Measurements from ENCODE around the gene ALDH5A1. TPM values are rescaled to one million over a fixed set of nuclear protein-coding genes. Genes with fewer than 3 reads are reported as not detected.

The ALDH5A1 gene
- total RNA-seq, 1 experiment from 2014 or later, result 19.1 TPM

DNA sequence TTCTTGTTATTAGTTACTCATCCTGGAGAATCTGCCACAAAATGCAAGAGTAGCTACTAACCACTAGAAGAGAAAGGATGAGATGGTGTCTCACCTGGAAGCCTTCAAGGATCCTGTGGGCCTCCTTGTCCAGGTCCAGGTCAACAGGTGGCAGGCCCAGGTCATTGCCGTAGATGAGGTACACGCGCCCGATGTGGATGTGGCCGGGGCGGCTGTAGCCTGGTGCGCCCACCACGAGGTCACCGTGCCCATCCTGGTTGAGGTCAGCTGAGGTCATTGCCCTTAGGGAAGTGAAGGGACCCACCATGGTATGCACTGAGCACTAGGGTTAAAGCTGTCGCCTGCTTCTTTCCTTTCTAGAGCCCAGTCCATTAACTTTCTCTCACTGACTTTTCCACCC is 40.8 kb upstream of the ALDH5A1 start:
- Histone ChIP-seq H4K20me1 (ENCODE audit: insufficient read depth) (no peaks in the 10 kb centered on the region), H3K9me2 (ENCODE audit: insufficient read depth) (no peaks in the 10 kb centered on the region), H3K4me3 (no peak overlapping the region), H3K36me3 (ENCODE audit: low read depth) (no peaks in the 10 kb centered on the region), H2AFZ (no peak overlapping the region), H3K27me3 (ENCODE audit: insufficient read depth, low read depth) (no peaks in the 10 kb centered on the region), H3F3A (ENCODE audit: insufficient read depth, low read depth) (peaks cover 17% of the 10 kb centered on the region; the same call in 1 of the 2 replicates), H3K79me2 (ENCODE audit: low read depth) (no peaks in the 10 kb centered on the region), H3K9me3 (ENCODE audit: insufficient read depth, low read depth) (no peaks in the 10 kb centered on the region), H3K27ac (no peak overlapping the region), H3K4me1 (replicated peaks; ENCODE audit: insufficient read depth) (peaks cover 33% of the 10 kb centered on the region), H3K4me2 (no peak overlapping the region)
- BruUV-seq (replicated peaks), result no TSS peak
- ChIA-PET CTCF (interaction anchor here (0.6 kb wide), 1 partner anchor 92 kb away, joined by 4 read pairs; no protein-coding TSS in a partner anchor), POLR2A (ENCODE audit: unreplicated experiment) (no interaction called here)
- TF ChIP-seq, protein P1, sequence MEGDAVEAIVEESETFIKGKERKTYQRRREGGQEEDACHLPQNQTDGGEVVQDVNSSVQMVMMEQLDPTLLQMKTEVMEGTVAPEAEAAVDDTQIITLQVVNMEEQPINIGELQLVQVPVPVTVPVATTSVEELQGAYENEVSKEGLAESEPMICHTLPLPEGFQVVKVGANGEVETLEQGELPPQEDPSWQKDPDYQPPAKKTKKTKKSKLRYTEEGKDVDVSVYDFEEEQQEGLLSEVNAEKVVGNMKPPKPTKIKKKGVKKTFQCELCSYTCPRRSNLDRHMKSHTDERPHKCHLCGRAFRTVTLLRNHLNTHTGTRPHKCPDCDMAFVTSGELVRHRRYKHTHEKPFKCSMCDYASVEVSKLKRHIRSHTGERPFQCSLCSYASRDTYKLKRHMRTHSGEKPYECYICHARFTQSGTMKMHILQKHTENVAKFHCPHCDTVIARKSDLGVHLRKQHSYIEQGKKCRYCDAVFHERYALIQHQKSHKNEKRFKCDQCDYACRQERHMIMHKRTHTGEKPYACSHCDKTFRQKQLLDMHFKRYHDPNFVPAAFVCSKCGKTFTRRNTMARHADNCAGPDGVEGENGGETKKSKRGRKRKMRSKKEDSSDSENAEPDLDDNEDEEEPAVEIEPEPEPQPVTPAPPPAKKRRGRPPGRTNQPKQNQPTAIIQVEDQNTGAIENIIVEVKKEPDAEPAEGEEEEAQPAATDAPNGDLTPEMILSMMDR (conservative IDR thresholded peaks at IDR 0.05), result no peak
- no peak for TF ChIP-seq EZH2 (IDR thresholded peaks at IDR 0.05; ENCODE audit: low read depth)
- no peak for DNase-seq
- intact Hi-C loops (cut with micrococcal nuclease; ENCODE audit: unreplicated experiment), result no loop called here

DNA sequence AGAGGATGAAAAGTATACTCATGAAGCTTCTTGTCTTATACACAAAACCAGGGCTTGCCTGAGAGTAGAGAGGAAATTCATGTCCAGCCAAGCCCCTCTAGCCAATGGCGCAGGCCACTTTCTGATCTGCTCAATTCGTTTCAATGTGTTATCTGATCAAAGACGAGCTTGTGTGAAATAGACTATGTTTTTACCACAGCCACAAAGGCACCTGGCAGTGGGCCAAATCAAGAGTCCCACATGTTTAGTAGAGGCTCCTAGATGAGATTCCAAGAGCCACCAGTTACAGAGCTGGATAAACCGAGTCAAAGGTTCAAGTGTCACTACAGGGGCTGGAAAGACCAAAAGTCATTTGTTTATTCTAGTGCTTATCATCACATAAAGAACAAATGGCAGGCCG is 40.3 kb upstream of the ALDH5A1 start:
- Histone ChIP-seq H3K27ac (no peak overlapping the region), H2AFZ (no peak overlapping the region), H3K4me2 (no peak overlapping the region), H3K79me2 (ENCODE audit: low read depth) (no peaks in the 10 kb centered on the region), H3K4me3 (no peak overlapping the region), H3K36me3 (ENCODE audit: low read depth) (no peaks in the 10 kb centered on the region), H3K4me1 (replicated peaks; ENCODE audit: insufficient read depth) (peaks cover 31% of the 10 kb centered on the region), H3K9me3 (ENCODE audit: insufficient read depth, low read depth) (no peaks in the 10 kb centered on the region), H4K20me1 (ENCODE audit: insufficient read depth) (no peaks in the 10 kb centered on the region), H3K9me2 (ENCODE audit: insufficient read depth) (no peaks in the 10 kb centered on the region), H3K27me3 (ENCODE audit: insufficient read depth, low read depth) (no peaks in the 10 kb centered on the region), H3F3A (ENCODE audit: insufficient read depth, low read depth) (peaks cover 17% of the 10 kb centered on the region; the same call in 1 of the 2 replicates)
- TF ChIP-seq, protein P1 (conservative IDR thresholded peaks at IDR 0.05), result no peak
- no peak for TF ChIP-seq EZH2 (IDR thresholded peaks at IDR 0.05; ENCODE audit: low read depth)
- ChIA-PET POLR2A (ENCODE audit: unreplicated experiment) (no interaction called here), CTCF (no interaction called here)
- BruUV-seq (replicated peaks), result no TSS peak
- DNase-seq, result no peak
- intact Hi-C loops (cut with micrococcal nuclease; ENCODE audit: unreplicated experiment), result no loop called here

DNA sequence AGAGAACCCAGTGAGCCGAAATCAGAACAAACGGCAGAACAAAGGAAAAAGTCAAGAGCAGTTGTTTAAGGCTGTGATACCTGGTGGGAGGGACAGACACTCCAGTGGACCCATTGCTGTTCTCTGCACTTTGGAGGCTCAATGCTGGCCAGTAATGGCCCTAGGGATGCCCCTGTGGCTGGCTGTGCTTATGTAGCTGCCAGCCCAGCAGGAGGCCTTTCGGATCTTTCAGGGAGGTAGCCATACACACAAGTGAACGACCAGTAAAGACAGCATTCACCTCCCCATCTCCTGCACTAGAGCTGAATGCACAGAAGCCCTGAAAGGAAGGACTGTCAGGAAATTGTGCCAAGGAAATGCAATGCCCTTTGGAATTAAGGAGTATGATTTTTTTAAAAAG is 39.7 kb upstream of the ALDH5A1 start:
- CTCF ChIA-PET, result no interaction called here

More for the DNA sequence above, 39.7 kb upstream of the ALDH5A1 start:
- H3K9me3 ChIP-seq (ENCODE audit: insufficient read depth, low read depth), result no peaks in the 10 kb centered on the region
- peaks cover 17% of the 10 kb centered on the region; the same call in 1 of the 2 replicates for H3F3A ChIP-seq (ENCODE audit: insufficient read depth, low read depth)
- H2AFZ ChIP-seq, result no peak overlapping the region
- H3K27me3 ChIP-seq (ENCODE audit: insufficient read depth, low read depth), result no peaks in the 10 kb centered on the region
- POLR2A ChIA-PET (ENCODE audit: unreplicated experiment), result no interaction called here
- H3K79me2 ChIP-seq (ENCODE audit: low read depth), result no peaks in the 10 kb centered on the region
- H3K9me2 ChIP-seq (ENCODE audit: insufficient read depth), result no peaks in the 10 kb centered on the region
- TF ChIP-seq, protein P1 (conservative IDR thresholded peaks at IDR 0.05), result no peak
- TF ChIP-seq EZH2 (IDR thresholded peaks at IDR 0.05; ENCODE audit: low read depth), result no peak
- H3K4me2 ChIP-seq, result no peak overlapping the region
- H3K4me3 ChIP-seq, result no peak overlapping the region
- no peak overlapping the region for H3K27ac ChIP-seq
- H3K36me3 ChIP-seq (ENCODE audit: low read depth), result no peaks in the 10 kb centered on the region
- no peak for DNase-seq
- H3K4me1 ChIP-seq (replicated peaks; ENCODE audit: insufficient read depth), result peaks cover 29% of the 10 kb centered on the region
- H4K20me1 ChIP-seq (ENCODE audit: insufficient read depth), result no peaks in the 10 kb centered on the region
- BruUV-seq (replicated peaks), result no TSS peak
- intact Hi-C loops (cut with micrococcal nuclease; ENCODE audit: unreplicated experiment), result no loop called here
